ENCODE results near the gene ZFX.

ZFX gene

GRCh38 chrX:24242649-24243175, 93.2 kb downstream of the ZFX start:
- no peak for DNase-seq

GRCh38 chrX:24243188-24243587, 93.7 kb downstream of the ZFX start:
- DNase-seq, result no peak

- no peak for DNase-seq
Observed at GRCh38 chrX:24243692-24244091, 94.2 kb downstream of the ZFX start.

GRCh38 chrX:24245202-24245601, 95.7 kb downstream of the ZFX start:
- DNase-seq, result no peak

- DNase-seq, result no peak
Observed at GRCh38 chrX:24248042-24248441, 98.5 kb downstream of the ZFX start.

GRCh38 chrX:24253030-24253429, 103.5 kb downstream of the ZFX start:
- no peak for DNase-seq

- DNase-seq, result no peak
Observed at GRCh38 chrX:24253469-24253868, 103.9 kb downstream of the ZFX start.

GRCh38 chrX:24257011-24257410, 107.5 kb downstream of the ZFX start:
- no peak for DNase-seq

GRCh38 chrX:24259544-24260240, 110.2 kb downstream of the ZFX start:
- DNase-seq, result peak; percentile 33

GRCh38 chrX:24260842-24261550, 111.5 kb downstream of the ZFX start:
- DNase-seq, result no peak

GRCh38 chrX:24262309-24262708, 112.8 kb downstream of the ZFX start:
- DNase-seq, result no peak

- no peak for DNase-seq
Observed at GRCh38 chrX:24264383-24264782, 114.9 kb downstream of the ZFX start.

Data from COR-L47 (cell line).